GM19463 (cell line): ENCODE data around the gene IL23A.

Source experiments
- ATAC-seq: cut with Tn5 transposase; IDR thresholded peaks from one replicate; pipeline ENCODE4 v1.9.1; 2021; ENCODE audit warnings: mild to moderate bottlenecking, moderate library complexity; ENCODE audit not compliant: unreplicated experiment

The IL23A gene

GRCh38 chr12:56359851-56360767 is 21.4 kb downstream of the IL23A start, which contains the start of gene STAT2:
TSS of gene STAT2 (minus strand) at chr12:56360107. CDS start at chr12:56356571, 3,536 bp downstream.
- peak; percentile 94 for ATAC-seq

- no peak for ATAC-seq
Measured at GRCh38 chr12:56361487-56362129, 22.9 kb downstream of the IL23A start.

GRCh38 chr12:56362130-56363059 is 23.7 kb downstream of the IL23A start, which contains the start of gene APOF:
TSS of gene APOF (minus strand) at chr12:56362857. CDS start at chr12:56362745, 112 bp downstream.
- ATAC-seq = no peak

- no peak for ATAC-seq
Measured at GRCh38 chr12:56366948-56367347, 28.3 kb downstream of the IL23A start.

GRCh38 chr12:56373515-56373914 is 34.8 kb downstream of the IL23A start:
- ATAC-seq = no peak

- peak; percentile 34 for ATAC-seq
Measured at GRCh38 chr12:56374726-56375597, 36.3 kb downstream of the IL23A start.

- ATAC-seq = peak; percentile 72
Measured at GRCh38 chr12:56375598-56376434, 37.1 kb downstream of the IL23A start.

GRCh38 chr12:56377310-56377988 is 38.8 kb downstream of the IL23A start:
- ATAC-seq = no peak

GRCh38 chr12:56377989-56378316 is 39.3 kb downstream of the IL23A start:
- no peak for ATAC-seq

GRCh38 chr12:56382611-56383010 is 43.9 kb downstream of the IL23A start:
- ATAC-seq = no peak

GRCh38 chr12:56385873-56386272 is 47.2 kb downstream of the IL23A start:
- ATAC-seq = no peak

GRCh38 chr12:56387152-56387736 is 48.6 kb downstream of the IL23A start:
- no peak for ATAC-seq

- ATAC-seq = no peak
Measured at GRCh38 chr12:56389412-56389811, 50.7 kb downstream of the IL23A start.
